Tongue (tissue), 2 donors: ENCODE data around the gene ZMIZ1. TPM values are rescaled to one million over a fixed set of nuclear protein-coding genes. Genes with fewer than 3 reads are reported as not detected.

Experiments
- DNase-seq: peaks from one replicate; pipeline ENCODE4 v3.0.0-alpha.2; 2015
- total RNA-seq: library from RNA; depleted of rRNA; stranded (reverse); fragments of >200 nt; gene quantifications from one replicate; pipeline ENCODE4 v1.2.3, GENCODE V29; 2014

Gene ZMIZ1
- total RNA-seq, 1 donor from 2014 or later = 31.6 TPM

DNA sequence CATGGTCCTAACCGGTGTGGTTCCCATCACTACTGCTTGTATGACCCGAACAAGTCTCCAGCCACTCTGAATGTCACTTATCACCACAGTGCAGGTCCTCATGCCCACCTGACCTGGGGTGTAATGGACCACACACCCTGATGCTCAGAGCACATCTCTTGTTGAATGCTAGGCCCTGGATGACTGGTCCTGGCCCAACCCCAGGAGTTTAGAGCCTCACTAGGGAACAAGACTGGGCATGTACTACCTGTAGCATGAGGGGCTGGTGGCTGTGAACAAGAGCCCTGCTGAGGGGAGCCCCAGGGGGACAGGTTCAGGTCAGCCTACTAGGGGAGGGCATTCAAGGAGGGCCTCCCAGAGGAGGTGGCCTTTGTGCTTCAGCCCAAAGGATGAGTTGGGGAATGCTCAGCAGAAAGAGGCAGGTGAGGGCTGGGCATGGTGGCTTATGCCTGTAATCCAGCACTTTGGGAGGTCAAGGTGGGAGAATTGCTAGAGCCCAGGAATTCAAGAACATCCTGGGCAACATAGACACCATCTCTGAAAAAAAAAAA lies 31.2 kb downstream of the ZMIZ1 start:
- no peak for DNase-seq

DNA sequence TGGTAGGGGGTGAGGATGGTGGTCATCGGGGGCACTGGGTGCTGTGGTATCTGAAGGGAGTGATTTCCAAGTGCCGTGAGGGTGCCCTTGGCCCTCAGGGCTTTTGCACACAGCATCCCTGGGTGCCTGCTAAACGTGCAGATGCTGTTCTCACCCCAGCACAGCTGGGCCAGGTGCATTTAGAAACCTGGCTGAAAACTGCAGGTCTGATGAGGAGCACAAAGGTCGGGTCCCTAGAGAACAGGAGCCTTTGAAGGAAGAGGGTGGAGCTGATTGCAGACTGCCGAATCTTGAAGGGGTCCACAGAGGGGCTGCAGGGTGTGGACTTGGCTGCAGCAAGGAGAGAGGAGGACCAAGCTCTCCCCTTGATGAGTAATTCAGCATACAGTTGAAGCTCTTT lies 32.0 kb downstream of the ZMIZ1 start:
- no peak for DNase-seq

DNA sequence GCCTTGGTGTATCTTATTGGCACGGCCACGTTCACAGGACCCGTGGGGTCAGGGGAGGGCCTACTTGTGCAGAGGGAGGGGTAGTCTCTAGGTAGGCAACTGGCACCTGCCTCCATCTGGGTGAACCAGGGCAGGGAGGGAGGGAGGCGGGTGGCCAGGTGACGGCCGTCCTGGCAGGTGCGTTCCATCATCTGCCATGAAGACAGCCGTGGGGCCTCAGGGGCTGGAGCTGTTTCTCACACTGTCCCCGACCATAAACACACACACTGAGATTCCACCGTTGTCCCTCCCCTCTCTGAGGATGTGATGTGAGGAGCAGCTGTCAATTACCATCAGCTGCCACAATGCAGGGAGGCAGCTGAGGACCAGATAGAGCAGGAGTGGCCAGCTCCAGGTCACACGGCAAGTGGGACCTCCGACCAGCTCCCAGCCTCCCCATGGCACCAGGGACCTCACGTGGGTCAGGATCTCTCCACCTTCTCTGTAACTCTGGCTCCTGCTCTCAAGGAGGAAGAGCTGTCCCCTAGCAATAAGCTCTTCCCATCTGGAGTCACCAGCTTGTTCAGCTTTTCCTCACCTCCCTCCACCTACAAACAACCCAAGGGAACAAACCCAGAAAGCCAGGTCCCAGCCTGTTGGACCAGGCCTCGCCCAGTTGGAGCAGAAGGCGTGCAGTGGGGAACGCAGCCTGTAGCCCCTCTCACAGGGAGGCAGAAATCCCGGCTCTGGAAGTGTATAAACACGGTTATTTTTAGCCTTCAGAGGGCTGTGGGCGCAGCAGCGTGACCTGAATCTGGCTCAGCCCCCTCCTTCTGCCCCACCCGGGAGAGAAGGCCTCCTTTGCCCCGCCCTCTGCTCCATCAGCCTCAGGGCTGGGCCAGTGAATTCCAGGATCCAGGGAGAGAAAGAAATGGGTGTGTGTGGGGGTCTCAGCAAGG lies 33.1 kb downstream of the ZMIZ1 start:
- DNase-seq = peak; percentile 91

DNA sequence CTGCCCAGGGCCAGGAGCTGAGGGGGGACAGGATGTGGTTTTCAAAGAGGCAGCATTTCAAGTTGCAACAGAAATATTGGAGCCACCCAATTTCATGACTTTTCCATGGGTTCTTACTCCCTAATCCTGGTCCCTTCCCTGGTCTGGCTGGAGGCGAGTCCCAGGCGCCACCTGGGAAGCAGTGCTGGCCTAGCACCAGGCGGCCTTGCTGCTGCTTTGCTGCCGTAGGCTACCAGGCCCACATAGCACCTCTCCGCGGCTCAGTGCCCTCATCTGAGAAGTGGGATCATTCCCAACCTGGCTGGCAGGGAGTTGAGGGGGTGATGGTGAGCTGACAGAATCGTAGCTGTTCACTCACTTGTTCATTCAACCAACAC lies 33.7 kb downstream of the ZMIZ1 start:
- no peak for DNase-seq

DNA sequence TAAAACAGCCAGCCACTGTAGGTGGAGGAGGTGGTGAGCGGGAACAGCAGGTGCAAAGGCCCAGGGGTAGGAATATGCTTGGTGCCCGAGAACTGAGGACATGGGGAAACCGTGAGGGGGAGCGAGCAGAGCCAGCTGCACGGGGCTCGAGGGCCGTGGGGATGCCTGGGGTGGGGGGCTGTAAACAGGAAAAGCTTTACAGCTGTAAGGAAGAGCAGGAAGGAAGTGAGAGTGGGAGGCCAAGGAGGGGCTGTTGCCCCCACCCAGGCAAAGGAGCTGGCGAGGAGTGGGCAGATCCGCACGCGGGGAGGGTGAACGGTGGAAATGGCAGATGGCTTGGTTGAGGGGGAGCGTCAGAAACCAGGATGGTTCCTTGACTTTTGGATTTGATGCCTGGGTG lies 34.4 kb downstream of the ZMIZ1 start:
- no peak for DNase-seq

DNA sequence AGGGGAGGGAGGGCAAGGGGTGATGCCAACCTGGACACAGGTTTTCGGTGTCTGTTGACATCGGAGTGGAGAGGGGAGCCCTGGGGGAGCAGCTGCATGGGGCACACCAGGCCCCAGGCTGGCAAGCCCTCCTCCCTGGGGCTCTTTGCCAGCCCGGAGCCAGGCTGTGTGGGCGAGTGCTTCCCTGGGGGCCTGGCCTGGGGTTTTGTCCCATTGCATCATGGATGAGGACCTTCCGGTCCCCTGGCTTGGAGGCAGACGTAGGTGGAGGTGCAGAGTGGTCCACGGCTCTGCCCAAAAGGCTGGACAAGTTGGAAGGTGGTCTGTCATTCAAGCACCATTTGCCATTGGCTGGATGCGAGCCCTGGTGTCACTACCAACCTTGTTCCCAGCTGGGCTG lies 34.8 kb downstream of the ZMIZ1 start:
- no peak for DNase-seq

DNA sequence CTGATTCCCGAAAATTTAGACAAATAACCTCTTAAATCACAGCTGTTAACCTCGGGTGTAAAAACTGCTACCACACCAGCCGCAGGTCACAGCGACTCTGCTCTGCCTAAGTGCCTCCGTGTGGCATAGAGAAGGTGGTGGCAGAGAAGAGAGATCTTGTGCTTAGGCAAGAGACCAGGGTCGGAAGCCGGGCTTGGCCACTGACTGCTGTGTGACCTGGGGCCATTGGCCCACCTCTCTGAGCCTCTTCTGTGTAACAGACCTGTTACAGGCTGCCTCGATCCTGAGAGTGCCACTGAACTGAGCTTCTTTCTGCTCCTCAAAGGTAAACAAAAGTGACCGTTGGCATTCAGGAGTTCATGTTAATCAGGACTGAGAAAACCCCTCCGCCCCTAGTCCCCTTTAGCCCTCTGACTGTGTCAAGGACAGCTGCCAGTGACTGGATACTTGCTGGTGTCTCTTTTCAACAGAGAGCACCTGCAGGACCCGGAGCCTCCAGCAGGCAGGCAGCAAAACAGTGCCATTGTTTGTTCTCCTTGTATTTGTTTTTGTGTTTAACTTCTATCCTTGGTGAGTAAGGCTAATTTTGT lies 36.5 kb downstream of the ZMIZ1 start:
- DNase-seq = no peak

DNA sequence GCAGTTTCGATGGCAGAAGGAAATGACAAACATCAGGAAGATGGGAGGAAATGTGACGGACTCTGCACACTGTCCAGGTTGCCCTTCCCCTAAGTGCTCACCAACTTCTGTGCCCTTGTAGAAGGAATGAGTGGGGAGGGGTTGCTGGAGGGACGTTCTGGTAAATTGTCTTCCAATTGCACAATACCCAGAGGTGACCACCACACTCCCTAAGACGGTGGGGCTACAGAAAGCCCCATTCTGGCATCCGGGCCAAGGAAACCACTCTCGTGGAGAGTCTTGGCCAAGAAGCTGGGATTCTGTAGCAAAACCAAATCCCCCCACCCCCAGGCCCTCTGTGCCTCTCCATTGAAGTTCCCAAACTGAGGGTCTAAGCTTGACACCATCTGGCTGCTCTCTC lies 37.1 kb downstream of the ZMIZ1 start:
- DNase-seq = no peak

DNA sequence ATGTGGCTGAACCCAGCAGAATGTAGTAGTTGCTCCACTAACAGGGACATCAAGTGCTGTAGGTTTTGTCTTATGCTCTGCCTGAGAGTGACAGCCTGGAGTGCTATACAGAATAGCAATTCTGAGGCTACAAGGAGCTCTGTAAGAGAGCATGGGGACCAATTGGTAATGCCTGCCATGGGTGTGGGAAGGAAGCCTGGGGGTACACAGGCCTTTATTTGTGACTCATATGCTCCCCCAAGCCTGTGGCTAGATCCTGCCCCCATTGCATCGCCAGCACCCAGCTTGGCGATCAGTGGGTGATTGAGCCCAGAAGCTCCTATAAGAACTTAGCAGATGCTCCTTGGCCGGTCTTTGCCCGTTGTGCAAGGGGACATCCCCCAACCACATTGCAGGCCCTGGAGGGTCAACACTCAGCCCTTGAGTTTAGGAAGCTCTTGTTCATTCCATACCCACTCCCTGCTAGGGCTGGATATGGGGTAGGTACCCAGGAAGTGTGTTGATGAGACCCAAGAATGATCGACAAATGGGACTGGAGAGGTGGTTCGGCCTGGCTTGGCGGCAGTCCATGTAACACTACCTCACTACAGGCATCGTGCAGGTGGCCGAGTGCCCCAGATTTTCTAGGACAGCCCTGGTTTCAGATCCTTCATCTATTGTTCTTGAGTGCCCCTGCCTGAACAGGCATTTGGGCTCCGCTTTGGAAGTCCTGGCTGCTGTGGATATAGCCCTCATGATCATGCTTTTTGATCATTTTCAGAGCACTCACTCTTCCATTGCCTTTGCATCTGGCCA lies 37.7 kb downstream of the ZMIZ1 start:
- DNase-seq = no peak

DNA sequence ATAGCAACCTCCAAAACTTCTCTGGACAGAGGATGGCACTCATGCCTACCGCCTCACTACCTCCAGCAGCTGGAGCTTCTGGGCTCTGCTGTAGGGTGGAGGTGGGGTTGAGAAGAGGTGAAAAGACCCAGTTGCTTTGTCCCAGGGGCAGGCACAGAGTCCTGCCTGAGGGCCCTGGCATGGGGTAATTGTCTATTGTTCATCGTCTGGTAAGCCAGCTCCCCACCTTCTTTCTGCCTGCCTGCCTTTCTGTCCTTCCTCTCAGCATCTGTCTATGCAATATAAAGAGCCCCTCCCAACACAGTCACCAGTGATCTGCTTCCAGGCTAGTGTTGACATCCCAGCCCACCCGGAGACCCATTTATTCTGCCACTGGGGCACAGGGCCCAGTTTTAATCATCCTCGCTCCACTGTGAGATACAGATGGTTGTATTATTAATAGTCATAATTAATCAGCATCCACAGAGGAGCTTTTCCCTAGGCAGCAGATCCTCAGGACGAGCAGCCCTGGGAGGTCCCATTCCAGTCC lies 39.0 kb downstream of the ZMIZ1 start:
- no peak for DNase-seq

DNA sequence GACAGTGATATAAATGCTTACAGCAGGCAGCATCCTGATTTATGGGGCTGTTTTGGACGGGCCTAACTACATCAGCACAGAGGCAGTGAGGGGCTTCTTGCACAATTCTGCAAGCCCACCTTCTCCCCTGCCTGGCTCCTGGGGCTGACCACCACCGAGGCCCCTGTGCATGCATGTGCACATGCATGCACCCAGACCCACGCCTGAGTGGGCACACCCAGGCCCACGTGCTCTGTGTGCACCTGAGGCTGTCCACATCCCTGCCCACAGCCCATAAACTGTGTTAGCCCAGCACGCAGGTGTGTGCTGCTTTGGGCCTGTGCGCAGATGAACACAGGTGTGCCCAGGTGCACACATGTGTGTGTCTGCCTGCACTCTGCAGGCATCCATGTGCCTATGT lies 40.0 kb downstream of the ZMIZ1 start:
- DNase-seq = no peak

DNA sequence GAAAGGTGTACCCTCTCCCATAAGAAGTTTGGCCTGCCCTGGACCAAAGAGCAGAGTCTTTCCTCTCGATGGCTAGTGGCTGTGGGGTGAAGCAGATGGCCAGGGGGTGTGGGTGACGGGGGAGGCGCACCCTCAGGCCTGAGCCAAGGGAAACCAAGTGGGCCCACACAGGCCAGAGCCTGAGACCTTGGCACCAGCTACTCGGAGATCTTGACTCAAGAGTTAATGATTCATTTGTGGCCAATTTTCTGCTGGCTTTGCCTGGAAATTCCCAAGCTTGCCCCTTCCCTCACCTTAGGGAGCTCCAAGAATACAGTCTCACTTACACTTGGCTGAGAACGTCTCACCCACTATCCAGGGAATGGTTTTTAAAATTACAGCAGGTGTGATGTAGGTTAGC lies 42.7 kb downstream of the ZMIZ1 start:
- DNase-seq = no peak

DNA sequence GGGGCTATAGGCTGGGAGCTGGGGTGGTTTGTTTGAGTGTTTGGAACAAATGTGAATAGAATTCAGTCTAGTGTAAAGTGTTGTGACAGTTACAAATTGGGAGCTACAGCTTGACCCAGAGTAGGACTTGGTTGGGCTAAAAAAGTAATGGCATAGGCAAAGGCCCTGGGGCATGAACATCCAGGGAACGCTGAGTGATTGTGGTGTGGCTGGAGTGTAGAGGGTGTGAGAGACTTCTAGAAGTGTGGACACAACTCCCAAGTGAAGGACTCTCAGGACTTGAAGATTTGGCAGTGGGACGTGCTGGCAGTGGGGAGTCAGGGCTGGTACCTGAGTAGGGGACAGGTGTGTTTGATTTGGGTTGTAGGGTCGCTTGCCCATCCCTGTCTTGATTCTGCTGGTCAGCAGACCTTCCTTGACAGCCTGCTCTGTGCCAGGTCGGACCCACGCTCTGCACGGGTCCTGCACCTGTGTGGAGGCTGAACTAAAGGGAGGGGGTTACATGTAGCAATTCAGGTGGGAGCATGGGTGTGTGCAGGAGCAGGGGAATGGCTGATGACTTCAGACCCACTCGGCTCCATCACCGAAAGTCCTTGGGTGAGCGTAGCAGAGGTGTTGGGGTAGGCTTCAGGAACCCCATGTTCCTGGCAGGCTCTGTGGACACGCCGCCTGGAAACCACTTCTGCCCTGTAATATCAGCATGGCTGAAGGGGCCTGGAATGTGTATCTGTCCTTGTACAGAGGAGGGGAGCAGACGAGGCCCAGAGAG lies 43.3 kb downstream of the ZMIZ1 start:
- no peak for DNase-seq

DNA sequence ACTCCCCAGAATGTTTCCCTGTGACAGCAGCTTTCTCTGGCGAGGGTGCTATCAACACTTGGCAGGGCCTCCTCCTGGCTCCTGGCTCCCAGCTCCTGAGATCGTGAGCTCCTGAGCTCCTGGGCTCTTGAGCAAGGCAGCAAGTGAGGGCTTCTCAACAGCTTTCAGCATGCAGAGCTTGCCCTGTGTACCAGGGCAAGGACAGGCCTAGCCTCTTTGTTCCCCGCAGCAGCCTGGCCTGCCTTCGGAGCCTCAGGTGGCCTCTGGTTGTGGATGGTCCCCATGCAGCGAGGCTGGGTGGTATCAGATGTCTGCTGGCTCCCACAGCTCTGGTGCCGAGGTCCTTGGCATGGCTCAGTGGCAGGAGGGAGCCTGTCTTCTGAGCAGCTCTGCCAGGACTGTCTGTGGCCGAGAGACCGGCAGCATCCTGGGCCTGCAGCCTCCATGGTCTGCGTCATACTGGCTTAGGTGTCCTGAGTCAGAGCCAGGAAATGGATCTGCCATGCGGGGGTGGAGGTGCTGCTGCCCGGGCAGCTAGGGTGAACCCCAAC lies 44.2 kb downstream of the ZMIZ1 start:
- DNase-seq = peak; percentile 59

DNA sequence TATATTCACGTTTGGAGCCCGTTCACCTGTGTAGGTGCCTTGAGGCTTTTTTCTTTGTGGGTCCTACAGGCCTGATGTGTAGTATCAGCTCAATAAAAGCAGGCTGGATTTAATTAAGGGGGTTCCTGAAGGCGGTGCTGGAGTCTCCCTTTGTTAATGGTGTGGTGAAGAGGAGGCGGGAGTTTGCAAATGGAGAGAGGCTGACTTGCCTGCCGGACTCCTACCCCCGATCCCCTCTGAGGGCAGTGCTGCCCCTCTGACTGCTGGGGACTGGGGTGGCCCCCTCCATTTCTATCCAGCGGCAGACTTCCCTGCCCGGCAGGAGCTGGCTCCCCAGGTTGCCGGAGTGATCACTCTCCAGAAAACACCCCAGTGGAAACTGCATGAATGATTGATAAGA lies 45.1 kb downstream of the ZMIZ1 start:
- DNase-seq = no peak

DNA sequence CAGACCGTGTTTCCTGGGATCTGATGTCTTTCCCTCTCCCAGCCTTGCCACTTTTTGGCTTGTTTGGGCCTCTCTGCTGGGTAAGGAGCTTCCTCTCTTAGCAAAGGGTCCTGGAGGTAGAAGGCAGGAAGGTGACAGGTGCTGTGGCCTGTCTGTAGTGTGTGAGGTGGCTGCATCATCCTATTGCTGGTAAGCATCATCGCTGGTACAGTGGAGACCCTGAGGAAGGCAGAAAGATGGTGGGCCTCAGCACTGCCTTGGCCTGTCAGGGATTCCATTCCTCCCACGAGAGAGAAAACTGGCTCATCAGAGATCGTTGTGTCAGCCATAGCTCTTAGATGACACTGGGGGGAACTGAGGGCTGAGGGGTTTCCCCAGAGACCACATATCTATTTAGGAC lies 46.5 kb downstream of the ZMIZ1 start:
- no peak for DNase-seq

DNA sequence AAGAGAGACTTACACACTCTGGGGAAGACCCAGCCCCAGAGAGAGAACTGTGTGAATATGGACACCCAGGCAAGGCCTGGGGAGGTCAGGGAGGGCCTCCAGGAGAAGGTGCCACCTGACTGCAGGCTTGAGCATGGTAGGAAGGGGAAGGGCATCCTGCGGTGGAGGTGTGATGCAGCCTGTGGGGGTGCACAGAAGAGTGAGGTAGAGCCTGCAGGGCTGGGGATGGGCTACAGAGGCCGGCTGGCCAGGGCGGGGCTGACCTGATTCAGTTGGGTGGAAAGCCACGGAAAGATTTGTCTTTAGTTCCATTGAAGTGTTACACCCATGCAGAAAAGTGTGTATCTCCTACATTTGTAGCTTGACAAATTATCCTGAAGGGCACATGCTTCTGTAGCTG lies 47.6 kb downstream of the ZMIZ1 start:
- no peak for DNase-seq

DNA sequence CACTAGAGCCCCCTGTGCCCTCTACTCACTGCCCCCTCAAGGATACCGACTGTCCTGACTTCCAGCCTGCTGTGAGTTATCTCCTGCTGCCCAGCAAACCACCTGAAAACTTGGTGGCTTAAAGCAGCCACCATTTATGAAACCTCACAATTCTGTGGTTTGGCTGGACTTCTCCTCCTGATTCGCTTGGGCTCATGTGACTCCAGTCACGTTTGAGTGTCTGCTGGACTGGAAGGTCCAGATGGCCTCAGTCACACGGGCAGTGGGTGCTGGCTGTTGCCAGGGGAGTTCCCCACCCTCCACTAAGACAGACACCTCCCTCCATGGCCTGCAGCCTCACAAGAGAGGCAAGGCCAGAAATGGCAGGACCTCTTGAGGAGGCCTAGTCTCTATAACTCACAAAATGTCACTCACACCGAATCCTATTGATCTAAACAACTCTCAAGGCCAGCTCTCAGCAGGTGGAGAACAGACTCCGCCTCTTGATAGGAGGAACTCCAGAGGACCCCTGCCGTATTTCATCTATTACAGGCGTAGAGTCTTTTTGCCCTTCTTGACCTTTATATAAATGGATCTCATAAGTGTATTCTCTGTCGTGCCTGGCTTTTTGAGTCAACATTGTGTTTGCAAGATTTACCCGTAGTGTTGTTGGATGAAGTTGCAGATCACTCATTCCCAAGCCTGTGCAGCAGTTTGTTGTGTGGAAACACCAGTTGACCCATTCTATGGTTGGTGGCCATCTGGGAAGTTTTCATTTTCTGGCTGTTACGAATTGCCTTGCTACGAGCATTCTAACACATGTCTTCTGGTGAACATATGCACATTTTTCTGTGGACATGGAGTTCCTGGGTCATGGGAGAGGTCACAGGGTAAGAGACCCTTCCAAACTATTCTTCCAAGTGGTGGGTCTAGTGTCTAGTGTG lies 48.3 kb downstream of the ZMIZ1 start:
- DNase-seq = no peak

DNA sequence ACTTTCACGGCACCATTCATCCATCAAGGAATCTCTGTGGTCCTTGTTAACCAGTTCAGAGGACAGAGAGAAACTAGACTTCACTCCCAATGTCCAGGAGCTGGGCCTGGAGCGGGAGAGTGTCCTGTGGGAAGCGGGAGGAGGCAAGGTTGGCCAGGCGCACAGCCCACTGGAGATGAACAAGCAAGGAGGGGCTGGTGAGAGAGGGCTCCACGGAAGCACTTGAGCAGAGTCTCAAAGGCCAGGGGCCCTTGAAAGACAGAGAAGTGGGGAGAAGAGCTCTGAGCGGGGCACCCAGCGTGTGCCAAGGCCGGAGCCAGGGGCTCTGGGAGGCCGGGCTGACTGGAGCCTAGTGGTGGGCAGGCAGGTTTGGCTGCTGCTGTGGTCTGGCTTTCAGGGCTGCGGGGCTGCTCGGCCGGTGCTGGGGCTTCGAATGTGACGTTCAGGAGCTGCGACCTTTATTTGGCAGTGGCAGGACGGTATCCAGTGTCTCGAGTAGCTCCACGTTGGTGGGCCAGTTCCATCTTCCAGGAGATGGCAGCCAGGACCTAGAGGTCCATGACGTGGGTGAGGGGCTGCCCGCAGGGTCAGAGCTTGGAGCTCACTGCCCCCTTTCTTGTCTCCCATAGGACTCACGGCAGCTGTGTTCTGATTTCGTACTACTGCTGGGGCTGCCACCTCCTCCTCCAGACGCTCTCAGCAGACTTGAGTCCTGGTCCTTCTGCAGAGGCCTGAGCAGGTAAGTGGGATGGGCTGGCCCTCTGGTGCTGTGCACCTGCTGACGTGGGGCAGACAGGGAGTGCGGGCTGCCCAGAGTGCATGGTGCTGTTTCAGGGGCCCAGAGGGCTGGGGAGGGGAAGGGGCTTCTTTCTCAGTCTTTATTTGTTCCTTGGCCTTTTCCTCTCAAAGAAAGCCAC lies 49.8 kb downstream of the ZMIZ1 start:
- no peak for DNase-seq
